WTC11 (cell line): ENCODE measurements around the gene GAP43. TPM values are rescaled to one million over a fixed set of nuclear protein-coding genes. Genes with fewer than 3 reads are reported as not detected.

Experiments used
- ATAC-seq: fragments of 200-7000 bp; cut with Tn5 transposase; 2 replicates; pipeline ENCODE4 v1.10.0; 2021; ENCODE audit warnings: mild to moderate bottlenecking, moderate library complexity
- CTCF ChIA-PET: fragments of 300-600 bp; sonication (Branson Sonifier 250); formaldehyde crosslinking; loops from one replicate; lab custom pipeline; 2021; ENCODE audit warnings: antibody characterized with exemption; lab: Charles Lee
- POLR2A ChIA-PET: fragments of 350-600 bp; sonication (Branson Sonifier 250); formaldehyde crosslinking; loops from one replicate; lab custom pipeline; 2021; ENCODE audit warnings: antibody characterized with exemption; lab: Charles Lee
- DNase-seq: peaks from one replicate; pipeline ENCODE4 v3.0.0; 2021; ENCODE audit warnings: low spot score
- H3K27ac Mint-ChIP-seq: 2 replicates; pipeline ENCODE4 v1.8.0; 2021; ENCODE audit warnings: mixed read lengths
- H3K27me3 Mint-ChIP-seq: 2 replicates; pipeline ENCODE4 v1.8.0; 2021; ENCODE audit warnings: low read depth, mild to moderate bottlenecking, moderate library complexity, mixed read lengths
- H3K36me3 Mint-ChIP-seq: 2 replicates; pipeline ENCODE4 v1.8.0; 2021; ENCODE audit warnings: mixed read lengths
- H3K4me1 Mint-ChIP-seq: 2 replicates; pipeline ENCODE4 v1.8.0; 2022; ENCODE audit warnings: mixed read lengths
- H3K4me3 Mint-ChIP-seq: 2 replicates; pipeline ENCODE4 v1.8.0; 2021; ENCODE audit warnings: mild to moderate bottlenecking, moderate library complexity, mixed read lengths
- H3K9me3 Mint-ChIP-seq: 2 replicates; pipeline ENCODE4 v1.8.0; 2021; ENCODE audit warnings: mixed read lengths
- ATF1 ChIP-seq: sonication (generic); formaldehyde crosslinking; IDR thresholded peaks from 2 replicates; pipeline ENCODE4 v1.8.1; 2023; ENCODE audit warnings: mild to moderate bottlenecking, moderate library complexity, missing genetic modification reagents
- ATF3 ChIP-seq: sonication (generic); formaldehyde crosslinking; conservative IDR thresholded peaks from 2 replicates; pipeline ENCODE4 v1.8.1; 2022; ENCODE audit warnings: mild to moderate bottlenecking, missing genetic modification reagents
- ATF6 ChIP-seq: sonication (generic); formaldehyde crosslinking; IDR thresholded peaks from 2 replicates; pipeline ENCODE4 v1.8.1; 2023; ENCODE audit warnings: mild to moderate bottlenecking, missing genetic modification reagents
- CREB1 ChIP-seq: sonication (generic); formaldehyde crosslinking; IDR thresholded peaks from 2 replicates; pipeline ENCODE4 v1.8.0; 2023; ENCODE audit warnings: mild to moderate bottlenecking, missing genetic modification reagents
- CTCF ChIP-seq: fragments of 200-600 bp; IDR thresholded peaks from 2 replicates; pipeline ENCODE4 v1.8.0; 2022; ENCODE audit warnings: antibody characterized with exemption
- E2F4 ChIP-seq: sonication (generic); formaldehyde crosslinking; IDR thresholded peaks from 2 replicates; pipeline ENCODE4 v1.8.1; 2022; ENCODE audit warnings: low read depth, mild to moderate bottlenecking, moderate library complexity, missing genetic modification reagents, borderline replicate concordance
- ELF4 ChIP-seq: sonication (generic); formaldehyde crosslinking; IDR thresholded peaks from 2 replicates; pipeline ENCODE4 v1.8.1; 2022; ENCODE audit warnings: low read depth, mild to moderate bottlenecking, moderate library complexity, missing genetic modification reagents
- FOXP1 ChIP-seq: sonication (generic); formaldehyde crosslinking; IDR thresholded peaks from 2 replicates; pipeline ENCODE4 v1.8.0; 2022; ENCODE audit warnings: missing genetic modification reagents, mild to moderate bottlenecking, moderate library complexity, borderline replicate concordance
- FOXP4 ChIP-seq: sonication (generic); formaldehyde crosslinking; IDR thresholded peaks from 2 replicates; pipeline ENCODE4 v1.8.0; 2022; ENCODE audit warnings: mild to moderate bottlenecking, missing genetic modification reagents
- GRHL2 ChIP-seq: fragments of 250-450 bp; sonication (Bioruptor Pico); IDR thresholded peaks from 2 replicates; pipeline ENCODE4 v1.8.0; 2022; ENCODE audit warnings: mild to moderate bottlenecking, moderate library complexity; ENCODE audit not compliant: insufficient replicate concordance, severe bottlenecking
- JAZF1 ChIP-seq: fragments of 250-450 bp; sonication (Bioruptor Pico); IDR thresholded peaks from 2 replicates; pipeline ENCODE4 v1.9.0; 2021; ENCODE audit warnings: moderate library complexity, mild to moderate bottlenecking, inconsistent platforms
- JUN ChIP-seq: sonication (generic); formaldehyde crosslinking; IDR thresholded peaks from 2 replicates; pipeline ENCODE4 v1.8.0; 2023; ENCODE audit warnings: mild to moderate bottlenecking, missing genetic modification reagents
- MXD4 ChIP-seq: fragments of 250-450 bp; sonication (Bioruptor Pico); IDR thresholded peaks from 2 replicates; pipeline ENCODE4 v1.8.0; 2021; ENCODE audit warnings: mild to moderate bottlenecking, moderate library complexity, borderline replicate concordance
- NFE2L1 ChIP-seq: sonication (generic); formaldehyde crosslinking; IDR thresholded peaks from 2 replicates; pipeline ENCODE4 v1.8.1; 2023; ENCODE audit warnings: missing genetic modification reagents
- NR3C1 ChIP-seq: sonication (generic); formaldehyde crosslinking; conservative IDR thresholded peaks from 2 replicates; pipeline ENCODE4 v1.8.1; 2023; ENCODE audit warnings: low read depth, mild to moderate bottlenecking, missing genetic modification reagents
- PREB ChIP-seq: sonication (generic); formaldehyde crosslinking; IDR thresholded peaks from 2 replicates; pipeline ENCODE4 v1.8.1; 2022; ENCODE audit warnings: mild to moderate bottlenecking, missing genetic modification reagents, moderate library complexity, borderline replicate concordance
- ZNF121 ChIP-seq: sonication (generic); formaldehyde crosslinking; IDR thresholded peaks from 2 replicates; pipeline ENCODE4 v1.8.0; 2023; ENCODE audit warnings: missing genetic modification reagents
- ZNF219 ChIP-seq: sonication (generic); formaldehyde crosslinking; IDR thresholded peaks from 2 replicates; pipeline ENCODE4 v1.8.0; 2023; ENCODE audit warnings: missing genetic modification reagents, mild to moderate bottlenecking, borderline replicate concordance
- ZNF263 ChIP-seq: sonication (generic); formaldehyde crosslinking; IDR thresholded peaks from 2 replicates; pipeline ENCODE4 v1.8.1; 2022; ENCODE audit warnings: low read depth, mild to moderate bottlenecking, moderate library complexity, missing genetic modification reagents
- ZNF416 ChIP-seq: fragments of 250-450 bp; sonication (Bioruptor Pico); IDR thresholded peaks from 2 replicates; pipeline ENCODE4 v1.9.0; 2021; ENCODE audit warnings: mild to moderate bottlenecking, inconsistent platforms
- ZNF532 ChIP-seq: fragments of 250-450 bp; sonication (Bioruptor Pico); IDR thresholded peaks from 2 replicates; pipeline ENCODE4 v1.9.0; 2021; ENCODE audit warnings: mild to moderate bottlenecking, borderline replicate concordance
- total RNA-seq: library from RNA; stranded (reverse); gene quantifications from 3 replicates; pipeline ENCODE4 v1.2.3, GENCODE V29; 2021

GAP43 gene
- total RNA-seq, 1 experiment from 2014 or later, result 19.9 TPM

GRCh38 chr3:115651087-115651486 lies 27.8 kb downstream of the GAP43 start (continued):
- no peak for TF ChIP-seq ZNF532 (CRISPR knock-in tag)
- no peak for TF ChIP-seq JAZF1 (CRISPR knock-in tag)
- TF ChIP-seq JUN (CRISPR knock-in tag), result no peak
- no peak for TF ChIP-seq ELF4 (CRISPR knock-in tag)
- TF ChIP-seq CTCF, result no peak
- no peak for TF ChIP-seq FOXP1 (CRISPR knock-in tag)
- no peak for TF ChIP-seq ZNF416 (CRISPR knock-in tag)
- no peak for TF ChIP-seq FOXP4
- no peak for TF ChIP-seq NR3C1 (CRISPR knock-in tag)

DNA sequence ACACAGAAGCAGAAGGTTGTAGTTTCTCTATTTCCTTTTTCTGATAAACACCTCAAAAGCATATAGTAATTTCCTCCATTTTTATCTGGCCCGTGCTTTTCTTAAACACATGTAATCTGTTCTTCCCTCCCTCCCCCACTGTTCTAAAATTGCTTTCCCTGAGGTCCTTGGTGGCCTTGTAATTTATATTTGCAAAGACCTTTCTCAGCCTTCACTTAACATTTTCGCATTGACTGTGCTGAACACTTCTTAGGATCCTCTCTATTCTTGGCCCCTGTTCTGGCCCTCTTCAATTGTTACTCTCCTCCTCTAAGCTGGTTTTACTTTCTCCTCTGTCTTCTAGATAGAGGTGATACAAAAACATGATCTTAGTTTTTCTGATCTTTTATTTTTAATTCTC lies 28.3 kb downstream of the GAP43 start:
- peaks cover 6% of the 10 kb centered on the region for H3K4me1 Mint-ChIP-seq
- no peaks in the 10 kb centered on the region for H3K36me3 Mint-ChIP-seq
- CTCF ChIA-PET, result no interaction called here

DNA sequence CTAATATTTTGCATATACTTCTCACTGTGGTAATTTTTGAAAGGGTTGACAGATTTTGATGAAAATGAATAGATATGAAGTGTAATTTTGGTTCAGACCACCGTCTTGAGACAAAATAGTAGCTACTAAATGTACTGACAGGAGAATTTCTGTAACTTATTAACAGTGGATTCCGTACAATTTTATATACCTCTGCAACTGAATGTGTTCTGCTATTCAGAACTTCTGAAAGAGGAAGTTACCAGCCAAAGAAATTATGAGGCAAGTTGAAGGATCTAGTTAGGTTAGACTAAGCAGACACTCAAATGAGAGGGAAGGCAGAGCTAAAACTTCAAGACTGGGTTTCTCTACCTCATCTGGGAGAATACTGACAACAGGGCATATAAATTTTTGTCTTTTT lies 29.4 kb downstream of the GAP43 start:
- no peak overlapping the region for H3K4me3 Mint-ChIP-seq
- no peaks in the 10 kb centered on the region for H3K27me3 Mint-ChIP-seq
- peaks cover 14% of the 10 kb centered on the region for H3K4me1 Mint-ChIP-seq
- ChIA-PET CTCF (no interaction called here), POLR2A (no interaction called here)
- no peaks in the 10 kb centered on the region for H3K36me3 Mint-ChIP-seq
- ATAC-seq (no peak), DNase-seq (no peak)
- no peak overlapping the region for H3K27ac Mint-ChIP-seq
- no peaks in the 10 kb centered on the region for H3K9me3 Mint-ChIP-seq
- TF ChIP-seq ELF4 (CRISPR knock-in tag) (no peak), ATF1 (CRISPR knock-in tag) (no peak), ZNF263 (CRISPR knock-in tag) (no peak), ZNF121 (no peak), ATF6 (no peak), ATF3 (CRISPR knock-in tag) (no peak), E2F4 (CRISPR knock-in tag) (no peak), CREB1 (CRISPR knock-in tag) (no peak), MXD4 (no peak), GRHL2 (CRISPR knock-in tag) (no peak)

More for the DNA sequence above, 28.3 kb downstream of the GAP43 start:
- H3K27me3 Mint-ChIP-seq, result no peaks in the 10 kb centered on the region
- no peak overlapping the region for H3K27ac Mint-ChIP-seq
- no peaks in the 10 kb centered on the region for H3K9me3 Mint-ChIP-seq
- H3K4me3 Mint-ChIP-seq, result no peak overlapping the region
- ATAC-seq (no peak), DNase-seq (no peak)
- POLR2A ChIA-PET, result no interaction called here
- TF ChIP-seq NFE2L1 (CRISPR knock-in tag) (no peak), PREB (CRISPR knock-in tag) (no peak), ZNF219 (CRISPR knock-in tag) (no peak), JAZF1 (CRISPR knock-in tag) (no peak)
